ENCODE measurements around the gene SPATA18.
"Not testable (repeated sequence)": the region's sequence is repeated elsewhere in the genome, so short reads cannot be mapped to it uniquely, and the experiment has no call there.

Gene SPATA18

DNA sequence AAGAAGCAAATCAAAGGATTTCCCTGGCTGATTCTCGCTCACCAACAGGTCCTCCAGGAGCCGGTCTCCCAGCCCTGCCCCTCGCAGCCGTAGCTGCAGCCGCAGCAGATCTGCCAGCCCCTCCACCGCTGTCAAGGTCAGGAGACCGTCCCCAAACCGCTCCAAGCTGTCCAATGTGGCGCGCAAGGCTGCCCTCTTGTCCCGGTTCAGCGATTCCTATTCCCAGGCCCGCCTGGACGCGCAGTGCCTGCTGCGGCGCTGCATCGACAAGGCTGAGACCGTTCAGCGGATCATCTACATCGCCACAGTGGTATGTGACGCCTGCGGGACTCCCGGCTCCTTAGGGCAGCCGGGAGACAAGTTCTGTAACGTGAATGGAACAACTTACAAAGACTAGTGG, 25.6 kb downstream of the SPATA18 start:
- no peaks in the 10 kb centered on the region for H3K4me1 ChIP-seq (ENCODE audit: insufficient read depth, low read length)

DNA sequence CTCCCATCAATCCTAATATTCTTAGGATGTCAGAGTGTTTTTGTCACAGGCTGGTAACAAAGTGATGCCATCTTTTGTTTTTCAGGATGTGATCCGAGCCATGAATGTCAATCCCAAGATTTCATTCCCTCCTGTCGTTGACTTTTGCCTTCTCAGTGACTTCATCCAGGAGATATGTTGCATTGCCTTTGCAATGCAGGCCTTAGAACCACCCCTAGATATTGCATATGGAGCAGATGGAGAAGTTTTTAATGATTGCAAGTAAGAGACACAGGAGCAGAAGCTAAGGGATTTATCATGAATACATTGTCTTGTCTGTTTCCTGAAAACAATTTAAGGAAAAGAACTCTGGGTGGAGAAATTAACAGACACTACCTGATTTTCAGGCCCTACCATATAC, 28.6 kb downstream of the SPATA18 start:
- H3K4me1 ChIP-seq (ENCODE audit: insufficient read depth, low read length): no peaks in the 10 kb centered on the region
- H3K9me3 ChIP-seq (ENCODE audit: control insufficient read depth, insufficient read depth, low read length): no peaks in the 10 kb centered on the region
- H3K9ac ChIP-seq (ENCODE audit: low read depth, low read length): no peak overlapping the region
- no peaks in the 10 kb centered on the region for H3K36me3 ChIP-seq (ENCODE audit: insufficient read depth, low read length)

More for the DNA sequence above, 25.6 kb downstream of the SPATA18 start:
- H3K9ac ChIP-seq (ENCODE audit: low read depth, low read length): peak overlapping the region; percentile 51; the same call in 1 of the 2 replicates
- no peaks in the 10 kb centered on the region for H3K36me3 ChIP-seq (ENCODE audit: insufficient read depth, low read length)
- no peaks in the 10 kb centered on the region for H3K9me3 ChIP-seq (ENCODE audit: control insufficient read depth, insufficient read depth, low read length)

DNA sequence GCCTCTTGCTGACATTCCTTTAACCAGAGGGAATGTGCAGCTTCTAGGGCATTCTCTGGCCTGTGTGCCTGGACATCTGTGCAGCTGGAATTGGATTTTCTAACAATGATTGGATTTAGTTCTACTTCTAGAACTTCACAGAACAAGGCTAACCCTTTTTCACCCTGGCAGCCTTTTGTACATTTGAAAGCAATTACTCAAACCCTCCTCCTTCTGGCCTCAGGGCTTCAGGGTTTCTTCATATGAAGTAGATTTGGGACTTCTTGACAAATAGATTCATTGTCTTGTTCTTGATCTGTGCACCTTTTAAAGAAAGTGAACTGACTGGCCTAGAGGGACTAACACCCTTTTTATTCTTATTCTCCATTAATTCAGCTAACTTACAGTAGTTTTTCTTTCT, 30.1 kb downstream of the SPATA18 start:
- H3K9me3 ChIP-seq (ENCODE audit: control insufficient read depth, insufficient read depth, low read length): no peaks in the 10 kb centered on the region
- no peaks in the 10 kb centered on the region for H3K36me3 ChIP-seq (ENCODE audit: insufficient read depth, low read length)
- H3K9ac ChIP-seq (ENCODE audit: low read depth, low read length): no peak overlapping the region
- no peaks in the 10 kb centered on the region for H3K4me1 ChIP-seq (ENCODE audit: insufficient read depth, low read length)

DNA sequence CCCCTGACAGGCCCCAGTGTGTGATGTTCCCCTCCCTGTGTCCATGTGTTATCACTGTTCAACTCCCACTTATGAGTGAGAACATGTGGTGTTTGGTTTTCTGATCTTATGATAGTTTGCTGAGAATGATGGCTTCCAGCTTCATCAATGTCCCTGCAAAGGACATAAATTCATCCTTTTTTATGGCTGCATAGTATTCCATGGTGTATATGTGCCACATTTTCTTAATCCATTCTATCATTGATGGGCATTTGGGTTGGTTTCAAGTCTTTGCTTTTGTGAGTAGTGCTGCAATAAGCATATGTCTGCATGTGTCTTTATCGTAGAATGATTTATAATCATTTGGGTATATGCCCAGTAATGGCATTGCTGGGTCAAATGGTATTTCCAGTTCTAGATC, 35.3 kb downstream of the SPATA18 start:
- not testable (repeated sequence) for H3K36me3 ChIP-seq (ENCODE audit: insufficient read depth, low read length); H3K9ac ChIP-seq (ENCODE audit: low read depth, low read length); H3K9me3 ChIP-seq (ENCODE audit: control insufficient read depth, insufficient read depth, low read length); H3K4me1 ChIP-seq (ENCODE audit: insufficient read depth, low read length)

DNA sequence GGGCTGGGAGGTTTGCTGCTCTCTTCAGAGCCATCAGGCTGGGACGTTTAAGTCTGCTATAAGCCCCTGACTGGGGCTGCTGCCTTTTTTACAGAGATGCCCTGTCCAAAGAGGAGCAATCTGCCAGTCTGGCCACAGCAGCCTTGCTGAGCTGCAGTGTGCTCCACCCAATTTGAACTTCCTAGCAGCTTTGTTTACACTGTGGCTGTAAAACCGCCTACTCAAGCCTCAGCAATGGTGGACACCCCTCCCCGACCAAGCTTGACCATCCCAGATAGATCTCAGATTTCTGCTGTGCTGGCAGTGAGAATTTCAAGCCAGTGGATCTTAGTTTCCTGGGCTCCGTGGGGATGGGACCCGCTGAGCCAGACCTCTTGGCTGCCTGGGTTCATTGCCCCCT, 40.7 kb downstream of the SPATA18 start:
- no peak overlapping the region for H3K9ac ChIP-seq (ENCODE audit: low read depth, low read length)
- no peaks in the 10 kb centered on the region for H3K4me1 ChIP-seq (ENCODE audit: insufficient read depth, low read length)
- no peaks in the 10 kb centered on the region for H3K9me3 ChIP-seq (ENCODE audit: control insufficient read depth, insufficient read depth, low read length)
- H3K36me3 ChIP-seq (ENCODE audit: insufficient read depth, low read length): no peaks in the 10 kb centered on the region

DNA sequence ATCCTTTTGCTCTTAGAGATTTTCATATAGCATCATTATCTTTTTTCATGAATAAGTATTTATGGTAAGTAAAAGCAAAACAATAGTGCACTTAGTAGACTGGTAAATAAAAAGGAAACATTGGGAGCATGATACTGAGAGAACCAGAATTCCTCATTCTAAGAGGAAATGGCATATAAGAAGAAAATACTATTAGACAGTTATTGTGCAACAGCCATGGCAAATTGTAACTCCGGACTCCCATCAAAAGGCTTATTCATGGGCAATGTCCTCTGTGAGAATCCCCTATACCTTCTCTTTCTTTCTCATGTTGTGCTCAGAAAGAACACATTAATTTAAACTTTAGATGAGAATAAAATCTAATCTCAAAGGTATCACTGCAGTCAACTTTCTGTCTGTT, 42.4 kb downstream of the SPATA18 start:
- no peaks in the 10 kb centered on the region for H3K36me3 ChIP-seq (ENCODE audit: insufficient read depth, low read length)
- H3K4me1 ChIP-seq (ENCODE audit: insufficient read depth, low read length): no peaks in the 10 kb centered on the region
- no peaks in the 10 kb centered on the region for H3K9me3 ChIP-seq (ENCODE audit: control insufficient read depth, insufficient read depth, low read length)
- no peak overlapping the region for H3K9ac ChIP-seq (ENCODE audit: low read depth, low read length)

DNA sequence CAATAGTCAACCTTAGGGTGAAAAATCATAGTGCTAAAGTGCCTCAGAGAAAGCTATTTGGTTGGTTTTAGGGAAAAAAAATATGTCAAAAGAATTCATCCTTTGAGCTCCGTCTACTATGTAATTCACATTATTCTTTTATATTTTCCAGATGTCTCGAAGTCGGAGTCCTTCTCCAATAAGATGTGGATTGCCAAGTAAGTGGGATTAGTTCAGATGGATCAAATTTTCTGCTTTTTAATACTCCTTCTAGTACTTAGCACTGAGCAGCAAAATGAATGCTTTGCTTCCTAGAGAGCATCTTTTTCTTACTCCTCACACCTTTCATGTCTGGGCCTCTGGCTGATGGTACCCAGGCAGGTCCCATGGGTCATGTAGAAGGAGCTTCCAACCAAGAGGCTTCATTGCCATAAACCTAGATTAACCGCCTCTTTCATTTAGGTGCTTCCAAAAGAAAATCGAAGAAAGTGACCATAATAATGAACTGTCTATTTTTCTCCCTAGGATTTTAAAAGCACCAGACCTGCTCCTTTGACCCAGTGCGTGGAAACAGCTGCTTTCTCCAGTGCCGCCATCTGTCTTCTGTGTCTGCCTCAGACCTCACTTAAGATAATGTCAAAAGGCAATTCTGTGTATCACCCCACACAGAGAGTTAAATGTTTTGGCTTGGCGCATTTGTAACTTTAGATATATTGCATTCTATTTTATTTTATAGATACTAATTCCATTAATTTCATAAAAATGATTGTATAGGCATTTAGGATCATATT, 43.5 kb downstream of the SPATA18 start:
- no peak overlapping the region for H3K9ac ChIP-seq (ENCODE audit: low read depth, low read length)
- no peaks in the 10 kb centered on the region for H3K36me3 ChIP-seq (ENCODE audit: insufficient read depth, low read length)
- H3K4me1 ChIP-seq (ENCODE audit: insufficient read depth, low read length): no peaks in the 10 kb centered on the region
- H3K9me3 ChIP-seq (ENCODE audit: control insufficient read depth, insufficient read depth, low read length): no peaks in the 10 kb centered on the region

DNA sequence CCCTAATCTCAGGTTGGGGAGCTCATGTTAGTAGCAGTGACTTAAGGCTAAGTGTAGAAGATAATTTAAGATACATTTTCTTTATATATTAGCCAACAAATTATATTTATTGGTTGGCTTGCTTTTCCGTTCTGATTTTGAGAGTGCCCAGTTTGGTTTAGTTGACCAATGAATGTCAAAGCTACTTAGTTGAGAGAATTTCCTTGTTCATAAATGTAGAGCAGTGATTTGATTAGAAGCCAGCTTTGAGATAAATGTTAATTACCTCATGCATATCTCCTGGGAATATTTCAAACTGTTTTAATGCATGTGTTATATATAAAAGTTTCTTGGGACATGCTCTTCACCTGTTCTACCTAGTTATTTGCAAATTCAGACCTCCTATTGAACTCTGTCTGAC, 44.3 kb downstream of the SPATA18 start:
- Histone ChIP-seq H3K9me3 (ENCODE audit: control insufficient read depth, insufficient read depth, low read length) (no peaks in the 10 kb centered on the region), H3K36me3 (ENCODE audit: insufficient read depth, low read length) (no peaks in the 10 kb centered on the region), H3K9ac (ENCODE audit: low read depth, low read length) (no peak overlapping the region), H3K4me1 (ENCODE audit: insufficient read depth, low read length) (no peaks in the 10 kb centered on the region)

DNA sequence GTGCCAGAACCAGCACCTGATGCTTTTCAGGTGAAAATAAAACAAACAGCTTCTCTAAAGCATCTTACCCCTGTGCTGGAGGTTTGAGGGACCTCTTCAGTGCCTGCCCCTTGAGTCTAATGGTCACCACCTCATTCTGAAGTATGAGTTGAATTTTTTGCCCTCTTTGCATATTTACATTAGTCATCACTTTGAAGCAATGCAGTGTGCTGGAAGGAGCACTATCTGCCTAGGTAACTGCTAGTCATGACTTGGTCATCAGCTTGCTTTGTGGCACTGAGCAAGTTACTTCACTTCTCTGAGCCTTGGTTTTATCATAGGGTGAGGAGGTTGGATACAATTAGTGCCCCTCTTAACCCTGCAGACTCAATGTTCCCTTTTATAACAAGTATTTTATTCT, 44.9 kb downstream of the SPATA18 start:
- Histone ChIP-seq H3K9ac (ENCODE audit: low read depth, low read length) (no peak overlapping the region), H3K9me3 (ENCODE audit: control insufficient read depth, insufficient read depth, low read length) (no peaks in the 10 kb centered on the region), H3K4me1 (ENCODE audit: insufficient read depth, low read length) (no peaks in the 10 kb centered on the region), H3K36me3 (ENCODE audit: insufficient read depth, low read length) (no peaks in the 10 kb centered on the region)

DNA sequence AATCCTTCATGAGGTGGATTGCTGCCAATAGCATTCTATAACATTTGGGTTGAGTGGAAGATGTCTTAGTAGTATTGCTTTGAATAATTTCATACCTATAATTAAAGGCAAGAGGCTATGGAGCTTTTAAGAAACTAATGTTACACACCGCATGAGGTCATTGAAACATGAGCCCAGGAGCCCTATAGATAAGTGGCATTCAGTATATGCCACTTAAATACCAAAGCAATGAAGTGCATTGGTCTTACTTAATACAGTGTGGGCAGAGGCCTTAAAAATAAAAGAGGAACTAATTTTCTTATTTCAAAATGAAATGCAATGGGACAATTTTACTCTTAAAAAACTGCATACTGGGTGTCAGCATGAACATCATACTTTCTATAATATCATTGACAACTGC, 47.5 kb downstream of the SPATA18 start:
- Histone ChIP-seq H3K9ac (ENCODE audit: low read depth, low read length) (no peak overlapping the region), H3K4me1 (ENCODE audit: insufficient read depth, low read length) (no peaks in the 10 kb centered on the region), H3K9me3 (ENCODE audit: control insufficient read depth, insufficient read depth, low read length) (no peaks in the 10 kb centered on the region), H3K36me3 (ENCODE audit: insufficient read depth, low read length) (no peaks in the 10 kb centered on the region)

DNA sequence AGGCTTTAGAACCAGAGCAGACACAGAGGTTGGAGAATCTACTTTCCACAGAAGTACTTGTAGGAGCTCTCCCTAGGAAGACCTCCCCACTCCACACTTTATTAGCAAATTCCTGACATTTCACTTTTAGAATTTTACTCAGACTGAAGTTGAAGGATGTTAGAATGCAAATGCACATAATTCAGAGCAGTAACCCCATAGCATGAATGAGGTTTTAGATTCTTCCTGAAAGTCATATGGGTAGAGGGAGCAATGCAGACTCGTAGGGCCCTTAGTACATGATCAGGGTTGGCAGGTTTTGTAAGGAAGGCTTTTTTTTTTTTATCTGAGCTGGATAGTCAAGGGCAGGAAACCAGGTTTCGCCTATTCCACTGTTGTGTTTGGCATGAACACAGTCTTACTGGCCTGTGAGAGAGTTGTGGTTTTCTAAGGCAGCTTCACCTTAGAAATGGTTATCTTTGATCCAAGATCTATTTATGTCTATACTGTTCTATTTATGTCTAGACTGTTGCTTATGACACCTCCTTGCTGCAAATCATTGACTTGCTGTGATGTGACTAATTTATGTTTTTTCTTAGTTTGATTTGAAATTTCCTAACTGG, 48.9 kb downstream of the SPATA18 start:
- Histone ChIP-seq H3K9me3 (ENCODE audit: control insufficient read depth, insufficient read depth, low read length) (no peaks in the 10 kb centered on the region), H3K9ac (ENCODE audit: low read depth, low read length) (no peak overlapping the region), H3K36me3 (ENCODE audit: insufficient read depth, low read length) (no peaks in the 10 kb centered on the region), H3K4me1 (ENCODE audit: insufficient read depth, low read length) (no peaks in the 10 kb centered on the region)

DNA sequence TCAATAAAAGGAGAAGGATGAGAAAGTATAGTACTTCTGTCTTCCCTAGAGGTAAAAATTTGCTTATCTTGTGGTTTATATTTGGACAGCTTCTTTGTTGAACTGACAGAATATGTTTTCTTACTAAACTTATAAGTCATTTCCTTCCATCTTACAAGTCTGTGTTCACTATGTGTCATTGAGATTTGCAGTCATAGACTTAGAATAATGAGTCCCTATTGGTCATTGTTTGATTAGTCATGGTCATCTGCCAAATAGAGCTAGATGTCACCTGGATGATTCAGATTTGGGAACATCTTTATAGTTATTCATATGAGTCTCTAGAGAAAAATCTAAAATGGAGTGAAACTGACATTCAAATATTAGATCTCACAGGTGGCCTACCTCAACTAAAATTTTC, 51.5 kb downstream of the SPATA18 start:
- H3K36me3 ChIP-seq (ENCODE audit: insufficient read depth, low read length): no peaks in the 10 kb centered on the region
- peaks cover 3% of the 10 kb centered on the region; the same call in 1 of the 2 replicates for H3K4me1 ChIP-seq (ENCODE audit: insufficient read depth, low read length)
- no peaks in the 10 kb centered on the region for H3K9me3 ChIP-seq (ENCODE audit: control insufficient read depth, insufficient read depth, low read length)
- H3K9ac ChIP-seq (ENCODE audit: low read depth, low read length): no peak overlapping the region

DNA sequence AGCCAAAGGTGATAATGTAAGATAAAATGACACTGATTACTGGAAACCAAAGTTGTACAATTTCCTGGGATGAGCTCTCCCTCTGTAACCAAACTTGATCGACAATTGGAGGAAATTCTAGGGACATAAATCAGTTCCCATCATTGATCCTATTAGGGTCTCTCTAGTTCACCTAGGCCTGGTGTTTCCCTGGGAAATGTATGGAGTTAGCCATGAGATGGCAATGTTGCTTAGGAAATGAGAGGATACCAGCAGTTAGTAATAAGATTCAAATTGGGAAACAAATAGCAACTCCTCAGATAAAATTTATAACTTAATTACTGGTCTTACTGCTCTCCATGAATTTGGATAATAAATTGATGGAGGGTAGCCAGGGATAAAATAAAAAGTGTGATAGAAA, 52.2 kb downstream of the SPATA18 start:
- H3K9ac ChIP-seq (ENCODE audit: low read depth, low read length): no peak overlapping the region
- no peaks in the 10 kb centered on the region for H3K36me3 ChIP-seq (ENCODE audit: insufficient read depth, low read length)
- peaks cover 3% of the 10 kb centered on the region; the same call in 1 of the 2 replicates for H3K4me1 ChIP-seq (ENCODE audit: insufficient read depth, low read length)
- H3K9me3 ChIP-seq (ENCODE audit: control insufficient read depth, insufficient read depth, low read length): no peaks in the 10 kb centered on the region

DNA sequence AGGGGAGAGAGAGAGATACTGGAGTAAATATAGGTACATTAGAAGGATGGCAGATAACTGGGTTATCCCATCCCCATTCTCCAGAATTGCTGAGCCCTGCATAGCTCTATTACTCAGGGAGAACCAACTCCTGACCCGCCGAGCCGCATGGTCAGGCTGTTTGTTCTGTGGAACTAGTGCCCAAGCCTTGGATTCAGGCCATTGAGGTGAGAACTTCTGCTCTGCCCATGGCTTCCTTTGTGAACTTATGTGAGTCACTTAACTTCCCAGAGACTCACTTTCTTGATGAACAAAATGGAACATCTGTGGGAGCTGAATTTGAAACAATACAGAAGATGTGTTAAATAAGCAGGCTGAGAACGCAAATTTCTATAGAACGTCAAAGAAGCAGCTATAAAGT, 54.2 kb downstream of the SPATA18 start:
- H3K4me1 ChIP-seq (ENCODE audit: insufficient read depth, low read length): peaks cover 3% of the 10 kb centered on the region; the same call in 1 of the 2 replicates
- H3K36me3 ChIP-seq (ENCODE audit: insufficient read depth, low read length): no peaks in the 10 kb centered on the region
- H3K9ac ChIP-seq (ENCODE audit: low read depth, low read length): no peak overlapping the region
- H3K9me3 ChIP-seq (ENCODE audit: control insufficient read depth, insufficient read depth, low read length): no peaks in the 10 kb centered on the region

DNA sequence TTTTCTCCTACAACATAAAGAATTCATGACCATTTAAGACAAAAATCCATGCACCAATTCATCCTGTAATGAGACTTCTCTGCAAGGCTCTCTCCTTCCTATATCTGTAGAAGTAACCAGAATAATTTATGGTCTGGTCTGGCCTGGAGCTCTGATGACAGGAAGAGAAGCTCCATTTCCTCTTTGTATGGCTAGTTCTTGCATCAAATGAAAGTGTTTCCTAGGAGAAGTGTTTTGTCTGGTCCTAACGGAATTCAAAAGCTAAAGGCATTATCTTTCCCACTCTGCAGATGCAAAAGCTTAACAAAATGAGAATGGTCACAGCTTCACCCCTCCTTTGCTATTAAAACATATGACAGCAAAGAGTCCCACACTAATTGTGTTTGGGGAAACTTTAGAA, 55.1 kb downstream of the SPATA18 start:
- Histone ChIP-seq H3K9ac (ENCODE audit: low read depth, low read length) (no peak overlapping the region), H3K36me3 (ENCODE audit: insufficient read depth, low read length) (no peaks in the 10 kb centered on the region), H3K4me1 (ENCODE audit: insufficient read depth, low read length) (peaks cover 3% of the 10 kb centered on the region; the same call in 1 of the 2 replicates), H3K9me3 (ENCODE audit: control insufficient read depth, insufficient read depth, low read length) (no peaks in the 10 kb centered on the region)
